ENCODE results near the gene RGL1.

The RGL1 gene

GRCh38 chr1:183814121-183814681 lies 9.3 kb downstream of the RGL1 start:
- Histone ChIP-seq H3K9ac (ENCODE audit: low read length) (no peak overlapping the region), H3K79me2 (ENCODE audit: low read length) (peaks cover 97% of the 10 kb centered on the region)
- TF ChIP-seq EZH2 (optimal IDR thresholded peaks at IDR 0.05; ENCODE audit: low read depth, low read length) (no peak), EZH2phosphoT487 (IDR thresholded peaks at IDR 0.05; ENCODE audit: low read length) (no peak), CTCF (IDR thresholded peaks at IDR 0.05; ENCODE audit: low read length) (no peak)

GRCh38 chr1:183816110-183816509 lies 11.2 kb downstream of the RGL1 start:
- Histone ChIP-seq H3K4me2 (ENCODE audit: low read depth, low read length) (no peak overlapping the region), H3F3A (ENCODE audit: insufficient read depth, low read length) (peaks cover 4% of the 10 kb centered on the region; the same call in 1 of the 2 replicates), H3K9me3 (replicated peaks; ENCODE audit: insufficient read depth, low read length) (no peaks in the 10 kb centered on the region), H3K27ac (ENCODE audit: low read length) (no peak overlapping the region), H3K9ac (ENCODE audit: low read length) (no peak overlapping the region), H3K79me2 (ENCODE audit: low read length) (peaks cover 94% of the 10 kb centered on the region), H3K4me3 (ENCODE audit: low read length) (no peak overlapping the region), H3K4me1 (ENCODE audit: low read length) (peaks cover 20% of the 10 kb centered on the region), H2AFZ (ENCODE audit: low read length) (no peak overlapping the region), H3K36me3 (replicated peaks; ENCODE audit: insufficient read depth, low read length) (no peaks in the 10 kb centered on the region), H4K20me1 (ENCODE audit: insufficient read depth, low read length) (no peaks in the 10 kb centered on the region), H3K27me3 (replicated peaks; ENCODE audit: insufficient read depth, low read length) (no peaks in the 10 kb centered on the region), H3K9me2 (replicated peaks; ENCODE audit: insufficient read depth, low read length) (no peaks in the 10 kb centered on the region)
- TF ChIP-seq CTCF (IDR thresholded peaks at IDR 0.05; ENCODE audit: low read length) (no peak), EZH2phosphoT487 (IDR thresholded peaks at IDR 0.05; ENCODE audit: low read length) (no peak), EZH2 (optimal IDR thresholded peaks at IDR 0.05; ENCODE audit: low read depth, low read length) (no peak)
- no peak for DNase-seq

More at GRCh38 chr1:183814121-183814681, 9.3 kb downstream of the RGL1 start:
- DNase-seq: no peak
- no peak overlapping the region for H3K4me3 ChIP-seq (ENCODE audit: low read length)
- H4K20me1 ChIP-seq (ENCODE audit: insufficient read depth, low read length): no peaks in the 10 kb centered on the region
- H3K36me3 ChIP-seq (replicated peaks; ENCODE audit: insufficient read depth, low read length): 0 out of 2 replicates have a peak, but pooled peaks cover under 1% of the 10 kb centered on the region
- H2AFZ ChIP-seq (ENCODE audit: low read length): no peak overlapping the region
- H3K9me3 ChIP-seq (replicated peaks; ENCODE audit: insufficient read depth, low read length): no peaks in the 10 kb centered on the region
- H3K27ac ChIP-seq (ENCODE audit: low read length): no peak overlapping the region
- H3K27me3 ChIP-seq (replicated peaks; ENCODE audit: insufficient read depth, low read length): no peaks in the 10 kb centered on the region
- H3K9me2 ChIP-seq (replicated peaks; ENCODE audit: insufficient read depth, low read length): no peaks in the 10 kb centered on the region
- H3F3A ChIP-seq (ENCODE audit: insufficient read depth, low read length): peaks cover 4% of the 10 kb centered on the region; the same call in 1 of the 2 replicates
- peaks cover 29% of the 10 kb centered on the region for H3K4me1 ChIP-seq (ENCODE audit: low read length)
- no peak overlapping the region for H3K4me2 ChIP-seq (ENCODE audit: low read depth, low read length)

DNA sequence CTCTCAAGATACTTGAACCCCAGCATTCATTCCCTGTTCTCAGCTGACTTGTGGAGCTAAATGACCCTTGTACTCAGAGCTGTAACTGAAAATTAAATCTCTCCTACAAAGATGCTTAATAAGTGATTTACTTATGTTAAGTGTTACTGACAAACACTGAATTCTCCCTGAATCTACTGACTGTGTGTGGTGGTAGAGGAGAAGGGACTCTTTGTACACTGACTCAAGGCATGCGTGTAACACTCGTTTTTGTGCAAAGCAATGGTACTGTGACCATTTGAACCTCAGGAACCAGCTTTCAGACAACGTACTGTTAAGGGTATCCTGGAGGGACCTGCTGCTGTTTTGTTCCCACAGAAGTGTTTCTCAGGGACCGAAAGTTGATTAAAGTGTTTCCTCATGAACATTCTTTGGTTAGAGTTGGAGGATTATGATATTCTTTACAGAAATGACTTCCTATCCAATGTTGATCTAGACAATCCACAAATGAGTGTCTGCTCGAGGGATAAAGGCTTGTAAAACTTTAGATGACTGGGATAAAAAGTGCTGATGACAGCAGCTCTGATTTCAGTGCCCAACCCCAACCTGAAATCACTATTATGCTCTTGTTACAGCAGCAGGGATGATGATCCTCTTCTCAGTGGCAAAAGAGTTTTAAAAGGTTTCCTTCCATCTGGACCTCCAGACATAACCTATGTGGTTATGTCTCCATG lies 12.8 kb downstream of the RGL1 start:
- Histone ChIP-seq H3K36me3 (replicated peaks; ENCODE audit: insufficient read depth, low read length) (no peaks in the 10 kb centered on the region), H4K20me1 (ENCODE audit: insufficient read depth, low read length) (no peaks in the 10 kb centered on the region), H3F3A (ENCODE audit: insufficient read depth, low read length) (peaks cover 4% of the 10 kb centered on the region; the same call in 1 of the 2 replicates), H3K9me2 (replicated peaks; ENCODE audit: insufficient read depth, low read length) (no peaks in the 10 kb centered on the region), H3K9ac (ENCODE audit: low read length) (no peak overlapping the region), H3K27ac (ENCODE audit: low read length) (peak overlapping the region; percentile 0; the same call in 1 of the 2 replicates), H3K4me2 (ENCODE audit: low read depth, low read length) (peak overlapping the region; percentile 12; the same call in 1 of the 2 replicates), H3K79me2 (ENCODE audit: low read length) (peaks cover 94% of the 10 kb centered on the region), H3K4me1 (ENCODE audit: low read length) (peaks cover 27% of the 10 kb centered on the region), H2AFZ (ENCODE audit: low read length) (no peak overlapping the region), H3K27me3 (replicated peaks; ENCODE audit: insufficient read depth, low read length) (no peaks in the 10 kb centered on the region), H3K9me3 (replicated peaks; ENCODE audit: insufficient read depth, low read length) (no peaks in the 10 kb centered on the region), H3K4me3 (ENCODE audit: low read length) (no peak overlapping the region)
- DNase-seq: no peak
- no peak for TF ChIP-seq EZH2phosphoT487 (IDR thresholded peaks at IDR 0.05; ENCODE audit: low read length)
- no peak for TF ChIP-seq EZH2 (optimal IDR thresholded peaks at IDR 0.05; ENCODE audit: low read depth, low read length)
- no peak for TF ChIP-seq CTCF (IDR thresholded peaks at IDR 0.05; ENCODE audit: low read length)

Measured in MM.1S (cell line).